Activated CD8-positive, alpha-beta memory T cell treated with anti-CD3 and anti-CD28 coated beads, Interleukin-2, amount 50 U/mL, for 1 hour (primary cell): Measurements from ENCODE around the gene TTC33.
A peak's percentile ranks its signal among the peaks of the same experiment; 100 is the strongest.
"Not testable (repeated sequence)": the region's sequence is repeated elsewhere in the genome, so short reads cannot be mapped to it uniquely, and the experiment has no call there.

Experiments used
- DNase-seq: peaks from one replicate; pipeline ENCODE4 v3.0.0-alpha.2; 2020; ENCODE audit errors: extremely low read depth

TTC33 gene

DNA sequence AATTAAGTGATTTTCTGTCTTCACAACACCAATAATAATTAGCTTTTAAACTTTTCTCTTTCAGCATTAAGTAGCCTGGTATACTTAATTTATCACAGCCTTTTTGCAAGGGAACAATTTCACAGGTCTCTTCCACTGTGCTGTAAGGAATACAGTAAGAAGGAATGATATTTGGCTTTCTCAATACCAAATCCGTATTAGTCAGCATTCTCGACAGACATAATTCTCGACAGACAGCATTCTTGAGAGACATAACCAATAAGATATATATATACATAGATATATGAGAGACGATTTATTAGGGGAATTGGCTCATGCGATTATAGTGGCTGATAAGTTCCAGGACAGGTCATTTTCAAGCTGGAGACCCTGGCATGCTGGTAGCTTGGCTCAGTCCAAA, 24.4 kb upstream of the TTC33 start:
- DNase-seq: no peak

DNA sequence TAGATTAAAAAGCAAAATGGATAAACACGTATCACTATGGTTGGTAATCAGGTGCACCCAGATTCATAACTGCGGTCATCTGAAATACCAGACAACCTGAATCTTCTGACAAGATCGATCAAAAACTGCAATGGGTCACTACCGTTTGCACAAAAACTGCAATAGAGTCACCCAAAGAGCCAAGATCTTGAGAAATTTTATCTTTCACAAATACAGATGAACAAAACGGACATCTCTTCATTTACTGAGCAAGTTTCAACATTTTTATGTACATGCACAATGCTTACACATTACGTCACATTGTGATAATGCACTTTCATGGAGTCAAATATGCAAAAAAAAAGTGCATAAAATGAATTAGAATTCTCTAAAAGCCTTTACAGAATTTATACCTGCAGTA, 23.8 kb upstream of the TTC33 start:
- no peak for DNase-seq

DNA sequence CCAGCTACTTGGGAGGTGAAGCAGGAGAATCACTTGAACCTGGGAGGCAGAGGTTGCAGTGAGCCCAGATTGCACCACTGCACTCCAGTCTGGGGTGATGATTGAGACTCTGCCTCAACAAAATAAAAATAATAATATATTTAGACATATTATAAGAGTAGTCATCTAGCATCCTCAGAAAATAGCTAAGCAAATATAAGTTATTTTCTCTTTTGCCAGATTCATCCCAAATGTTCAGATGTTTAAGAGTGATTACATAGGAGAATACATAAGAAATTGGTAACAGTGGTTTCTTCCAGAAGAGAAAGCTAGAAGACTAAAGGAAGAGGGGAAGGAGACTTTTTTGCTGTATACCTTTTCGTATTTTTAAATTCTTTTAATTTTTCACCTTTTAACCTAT, 22.4 kb upstream of the TTC33 start:
- DNase-seq: no peak

DNA sequence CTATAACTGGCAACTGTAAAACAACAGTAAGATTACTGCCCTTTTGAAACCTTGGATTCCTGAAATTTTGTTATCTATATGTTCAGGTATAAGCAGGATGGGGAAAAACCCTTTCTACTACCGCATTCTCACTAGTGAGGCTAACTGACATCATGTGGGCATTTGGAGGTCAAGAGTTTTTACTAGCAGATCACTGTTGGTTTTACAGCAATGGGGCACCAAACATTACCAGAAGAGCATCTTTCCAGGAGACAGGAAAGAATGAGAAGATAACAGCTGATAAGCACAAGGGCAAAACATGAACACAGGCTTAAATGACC, 20.9 kb upstream of the TTC33 start:
- DNase-seq: no peak

DNA sequence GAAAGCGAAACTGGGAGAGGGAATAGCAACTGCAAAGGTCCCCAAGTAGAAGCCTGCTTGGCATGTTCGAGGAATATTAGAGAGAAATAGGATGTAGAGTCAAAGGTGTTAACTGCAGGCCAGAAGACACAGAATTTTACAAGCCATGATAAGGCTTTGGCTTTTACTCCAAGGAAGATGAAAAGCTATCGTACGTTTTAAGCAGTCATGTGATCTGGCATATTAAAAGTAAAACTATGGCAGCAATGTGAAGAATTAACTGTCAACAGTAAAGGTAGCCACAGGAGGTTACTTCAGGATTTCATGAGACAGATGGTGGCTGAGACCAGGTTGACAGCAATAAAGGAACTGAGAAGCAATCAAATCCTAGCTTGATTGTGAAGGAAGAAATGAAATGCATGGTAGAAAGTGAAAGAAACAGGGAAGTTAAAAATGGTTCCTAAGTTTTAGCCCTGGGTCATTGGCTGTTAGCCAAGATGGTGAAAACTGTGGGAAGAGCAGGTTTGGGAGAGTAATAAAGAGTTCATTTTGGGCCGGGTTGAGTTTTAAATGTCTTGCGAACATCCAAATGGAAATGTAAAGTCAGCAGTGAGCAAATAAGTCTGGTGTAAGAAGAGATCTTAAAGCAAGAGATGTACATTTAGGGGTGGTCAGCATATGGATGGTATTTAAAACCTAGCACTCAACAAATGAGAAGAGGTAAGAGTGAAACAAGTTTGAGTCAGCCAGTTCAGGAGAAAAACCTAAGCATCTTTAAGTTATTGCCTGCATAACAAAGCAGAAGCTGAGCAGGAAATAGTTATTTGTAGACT, 20.3 kb upstream of the TTC33 start:
- DNase-seq: no peak

DNA sequence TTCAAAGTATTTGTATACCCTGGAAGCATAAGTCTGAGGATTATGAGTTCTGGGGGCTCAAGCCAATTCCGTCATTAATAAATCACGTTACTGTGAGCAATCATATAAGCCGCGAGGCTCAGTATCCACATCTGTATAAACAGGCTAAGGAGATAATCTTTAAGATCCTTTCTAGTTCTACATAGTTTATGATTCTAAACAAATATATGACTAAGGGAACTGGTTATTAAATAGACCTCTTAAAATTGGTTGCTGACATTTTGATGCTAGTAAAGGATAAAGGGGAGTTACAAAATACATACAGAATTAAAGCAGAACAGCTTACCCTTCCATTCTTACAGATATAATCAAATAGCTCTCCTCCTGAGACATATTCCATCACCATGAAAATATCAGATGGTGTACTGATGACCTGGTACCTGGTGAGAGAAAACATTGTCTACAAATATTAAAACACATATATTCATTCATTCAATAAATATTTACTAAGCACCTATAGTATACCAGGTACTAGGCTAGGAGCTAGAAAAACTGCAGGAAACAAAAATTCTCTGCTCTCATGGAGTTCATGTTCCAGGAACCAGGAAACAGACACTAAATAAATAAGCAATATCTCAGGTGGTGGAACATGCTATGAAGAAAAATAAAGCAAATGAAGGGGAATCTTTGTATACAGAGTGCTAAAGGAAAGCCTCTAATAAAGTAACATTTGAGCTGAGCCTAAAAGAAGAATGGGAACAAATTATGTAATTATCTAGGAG, 19.5 kb upstream of the TTC33 start:
- DNase-seq: no peak

DNA sequence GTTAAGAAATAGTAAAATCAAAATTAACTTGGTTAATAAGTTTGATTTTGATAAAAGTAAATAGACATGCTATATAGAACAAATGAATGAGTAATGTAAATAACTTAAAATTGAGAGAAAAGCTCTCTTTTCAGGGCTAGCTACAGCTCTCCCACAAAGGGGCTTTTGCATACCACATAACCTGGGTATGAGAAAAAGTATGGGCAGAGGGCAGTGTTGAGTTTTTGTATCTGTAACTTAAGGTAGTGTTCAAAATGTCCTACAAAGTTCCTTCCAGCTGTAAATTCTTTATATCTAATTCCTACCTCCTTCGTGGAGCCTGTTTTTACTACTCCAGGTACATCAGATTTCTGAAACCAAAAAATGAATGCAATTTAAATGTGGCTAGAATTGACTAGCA, 18.9 kb upstream of the TTC33 start:
- DNase-seq: no peak

DNA sequence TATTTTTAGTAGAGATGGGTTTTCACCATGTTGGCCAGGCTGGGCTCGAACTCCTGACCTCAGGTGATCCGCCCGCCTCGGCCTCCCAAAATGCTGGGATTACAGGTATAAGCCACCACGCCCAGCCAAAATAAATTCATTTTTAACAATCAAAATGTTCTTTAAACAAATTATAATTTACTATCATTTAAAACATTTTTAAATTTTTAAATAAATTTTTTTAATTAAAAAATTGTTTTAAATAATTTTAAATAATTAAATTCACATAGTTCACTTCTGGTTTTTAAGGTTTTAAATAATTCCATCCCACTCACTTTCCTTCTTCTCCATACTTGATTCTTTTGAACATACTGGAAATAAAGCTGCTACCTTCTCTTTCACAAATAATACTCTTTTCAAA, 15.0 kb upstream of the TTC33 start:
- DNase-seq: no peak

DNA sequence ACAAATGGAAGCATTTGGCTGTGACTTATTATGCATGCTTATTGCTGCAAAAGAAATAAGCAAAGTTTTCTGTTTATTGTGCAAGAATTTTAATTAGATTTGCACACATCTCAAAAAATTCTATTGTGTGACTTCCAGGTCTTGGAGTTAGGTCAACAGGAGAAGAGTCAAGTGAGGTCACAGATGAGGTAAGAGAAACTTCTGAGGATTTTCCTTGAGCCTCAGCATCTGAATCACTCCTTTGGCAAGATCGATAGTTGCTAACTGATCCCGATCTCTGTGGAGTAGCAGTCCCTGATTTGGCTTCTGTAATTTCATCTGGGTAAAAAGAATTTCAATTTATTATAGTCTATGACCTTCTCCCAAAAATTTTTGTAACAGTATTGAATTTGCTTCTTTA, 6.9 kb upstream of the TTC33 start:
- no peak for DNase-seq

DNA sequence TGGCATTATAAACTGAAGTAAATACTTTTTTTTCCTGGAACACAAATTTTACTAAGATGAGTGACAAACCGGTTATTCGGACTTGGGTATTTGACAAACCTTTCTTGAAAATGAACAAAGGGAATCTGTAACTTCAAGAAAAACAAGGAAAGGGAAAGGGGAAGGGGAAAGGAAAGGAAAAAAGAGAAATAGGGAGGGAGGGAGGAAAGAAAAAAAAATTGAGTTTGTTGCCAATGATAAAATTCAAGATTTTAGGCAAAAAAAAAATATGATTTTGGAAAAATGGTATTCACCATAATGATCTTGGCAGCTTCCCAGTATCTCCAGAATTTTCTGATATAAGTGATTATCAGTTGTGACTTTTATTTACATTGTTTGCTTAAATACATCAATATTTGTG, 1.6 kb upstream of the TTC33 start:
- DNase-seq: no peak

DNA sequence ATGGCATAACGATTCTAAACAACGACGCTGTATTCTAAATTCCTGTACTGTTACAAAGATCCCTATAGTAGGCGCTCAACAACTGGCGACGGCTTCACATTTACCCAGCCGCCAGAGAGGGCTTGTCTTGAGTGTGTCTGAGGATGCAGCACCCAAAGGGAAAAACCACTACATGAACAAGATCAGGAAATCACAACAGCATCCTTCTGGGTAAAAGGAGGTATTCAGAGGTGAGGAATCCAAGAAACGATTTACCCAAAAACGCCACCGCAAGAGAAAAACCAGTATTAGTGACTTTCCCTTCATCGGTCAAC, 711 bp downstream of the TTC33 start:
- peak; percentile 31 for DNase-seq

DNA sequence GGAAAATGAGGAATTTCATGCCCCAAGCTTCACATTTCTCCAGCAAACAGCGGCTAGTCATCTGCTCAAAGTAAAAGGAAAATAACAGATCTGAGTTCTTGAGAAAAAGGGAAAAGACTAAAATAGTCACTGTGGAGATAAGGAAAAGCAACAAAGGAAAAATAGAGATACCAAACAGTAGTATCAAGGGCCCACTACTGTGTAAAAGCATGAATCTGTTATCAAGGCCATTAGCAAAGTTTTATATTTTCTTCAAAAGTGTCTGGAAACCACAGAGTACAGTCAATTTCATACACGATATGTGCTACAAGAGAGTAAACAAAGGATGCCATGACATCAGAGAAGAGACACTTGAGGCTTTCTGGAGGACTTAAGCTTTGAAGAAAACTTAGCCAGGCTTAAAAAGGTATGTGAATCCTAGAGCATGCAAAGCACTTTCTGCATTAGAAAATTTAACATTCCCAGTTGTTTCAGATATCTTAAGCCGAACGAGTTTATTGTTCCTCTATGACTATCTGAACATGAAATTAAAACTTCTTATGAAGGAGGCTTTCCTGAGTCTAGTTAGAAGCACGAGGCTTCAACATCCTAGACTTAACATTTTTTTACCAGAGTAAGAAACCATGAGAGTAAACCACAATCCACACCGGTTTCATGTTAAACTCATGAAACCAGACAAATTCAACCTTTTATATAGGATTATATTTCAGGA, 1.2 kb downstream of the TTC33 start:
- no peak for DNase-seq

DNA sequence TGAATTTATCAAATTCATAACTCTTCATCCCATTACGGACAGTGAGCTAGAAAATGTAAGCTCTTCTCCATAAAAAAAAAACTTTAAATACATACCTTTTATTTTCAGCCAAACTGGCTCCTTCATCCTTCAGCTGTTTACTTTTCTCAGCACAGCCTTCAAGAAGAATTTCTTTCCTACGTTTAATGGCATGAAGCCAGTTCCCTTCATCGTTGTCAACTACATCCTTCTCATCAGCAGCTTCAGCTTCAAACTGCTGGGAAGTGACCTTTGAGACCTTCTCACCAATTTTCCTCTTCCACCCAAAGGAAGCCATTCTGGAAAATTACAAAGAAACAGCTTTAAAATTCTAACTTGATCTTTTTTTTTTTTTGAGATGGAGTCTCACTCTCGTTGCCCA, 9.1 kb downstream of the TTC33 start:
- no peak for DNase-seq

DNA sequence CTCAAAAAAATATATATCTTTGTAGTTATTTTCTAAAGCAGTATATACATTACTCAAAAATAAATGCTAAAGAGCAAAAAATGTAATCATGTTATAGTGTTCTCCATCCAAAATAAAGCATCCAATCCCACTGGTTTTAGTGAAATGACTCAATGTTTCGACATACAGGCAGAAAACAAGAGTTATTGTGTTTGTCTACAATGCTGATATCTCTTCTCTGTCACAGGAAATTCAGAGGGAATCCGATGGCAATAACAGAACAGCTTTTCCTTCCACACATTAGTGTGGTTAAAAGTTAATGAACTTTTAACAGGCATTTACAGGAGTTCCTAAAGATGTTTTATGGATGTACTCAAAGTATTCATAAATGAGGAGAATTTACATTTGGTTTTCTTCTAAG, 12.0 kb downstream of the TTC33 start:
- DNase-seq: no peak

DNA sequence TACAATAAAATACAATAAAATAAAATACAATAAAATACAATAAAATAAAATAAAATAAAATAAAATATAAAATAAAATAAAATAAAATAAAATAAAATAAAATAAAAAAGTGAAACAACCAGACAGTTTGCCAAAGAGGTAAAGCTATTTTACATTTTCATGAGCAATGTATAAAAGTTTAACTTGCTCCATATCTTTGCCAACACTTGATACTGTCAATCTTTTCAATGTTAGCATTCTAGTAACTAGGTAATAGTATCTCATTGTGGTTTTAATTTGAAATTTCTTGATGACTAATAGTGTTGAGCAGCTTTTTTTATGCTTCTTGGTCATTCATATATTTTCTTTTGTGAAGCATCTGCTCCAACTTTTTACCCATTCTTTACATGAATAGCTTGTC, 17.3 kb downstream of the TTC33 start:
- DNase-seq: no peak

DNA sequence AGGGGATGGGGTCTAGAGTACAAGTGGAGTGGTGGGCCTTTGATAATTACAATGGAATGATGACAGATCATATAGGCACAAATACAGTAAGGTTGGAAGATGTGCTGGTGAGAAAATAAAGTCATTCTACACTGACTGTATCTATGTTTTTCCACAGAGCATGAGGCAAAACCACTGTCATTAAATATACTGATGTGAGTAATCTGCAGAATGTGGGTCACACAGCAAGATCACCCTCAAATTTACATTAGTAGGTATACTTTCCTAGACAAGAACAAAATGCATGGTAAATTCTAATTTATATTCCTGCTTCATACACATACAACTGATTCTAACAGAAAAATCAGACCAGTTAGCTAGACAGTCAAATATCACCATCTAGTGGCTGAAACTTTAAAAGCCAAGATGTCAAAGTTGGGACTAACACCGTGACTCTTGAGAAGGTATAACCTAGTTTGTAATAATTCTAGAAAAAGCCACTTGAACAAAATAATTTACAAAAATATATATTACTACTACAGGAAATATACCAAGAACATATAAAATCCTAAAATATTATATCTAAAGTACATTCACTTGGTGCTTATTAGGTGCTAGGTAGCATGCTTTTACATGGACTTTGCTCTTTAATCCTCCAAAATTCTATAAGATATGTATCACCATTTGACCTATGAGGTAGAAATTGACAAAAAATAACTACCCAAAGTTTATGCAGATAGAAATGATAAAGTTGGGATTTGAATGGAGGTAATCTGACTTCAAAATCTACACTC, 19.5 kb downstream of the TTC33 start:
- no peak for DNase-seq

DNA sequence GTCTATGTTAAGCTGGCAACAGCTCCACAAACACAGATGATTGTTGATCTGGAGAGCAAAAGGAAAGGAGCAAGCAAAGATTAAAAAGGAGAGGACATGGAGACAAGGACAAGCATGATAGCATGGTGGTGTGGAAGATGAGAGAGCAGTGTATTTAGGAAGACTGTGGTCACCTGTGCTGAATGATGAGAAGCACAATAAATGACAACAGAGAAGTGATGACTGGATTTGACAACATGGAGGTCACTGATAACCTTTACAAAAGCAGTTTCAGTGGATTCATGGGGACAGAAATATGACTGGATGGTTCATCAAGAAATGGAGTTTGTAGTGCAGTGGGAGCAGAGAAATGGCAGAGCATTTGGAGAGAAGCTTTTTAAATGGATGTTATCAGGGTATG, 20.2 kb downstream of the TTC33 start:
- no peak for DNase-seq

DNA sequence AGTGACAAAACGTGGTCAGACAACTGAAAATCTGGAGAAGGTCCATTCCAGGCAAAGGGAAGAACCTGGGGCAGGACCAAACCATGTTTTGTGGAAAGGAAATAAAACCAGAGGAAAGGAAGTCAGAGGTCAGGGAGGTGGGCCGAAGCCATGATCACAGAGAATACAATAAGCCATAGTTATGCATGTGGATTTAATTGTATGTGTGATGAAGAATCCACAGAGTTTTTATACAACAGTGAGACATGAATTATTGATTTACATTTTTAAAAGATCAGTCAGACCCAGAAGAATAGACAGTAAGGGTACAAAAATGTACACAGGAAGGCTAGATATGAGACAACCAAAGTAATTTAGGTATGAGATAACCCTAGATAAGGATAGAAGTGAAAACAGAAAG, 20.8 kb downstream of the TTC33 start:
- DNase-seq: no peak

DNA sequence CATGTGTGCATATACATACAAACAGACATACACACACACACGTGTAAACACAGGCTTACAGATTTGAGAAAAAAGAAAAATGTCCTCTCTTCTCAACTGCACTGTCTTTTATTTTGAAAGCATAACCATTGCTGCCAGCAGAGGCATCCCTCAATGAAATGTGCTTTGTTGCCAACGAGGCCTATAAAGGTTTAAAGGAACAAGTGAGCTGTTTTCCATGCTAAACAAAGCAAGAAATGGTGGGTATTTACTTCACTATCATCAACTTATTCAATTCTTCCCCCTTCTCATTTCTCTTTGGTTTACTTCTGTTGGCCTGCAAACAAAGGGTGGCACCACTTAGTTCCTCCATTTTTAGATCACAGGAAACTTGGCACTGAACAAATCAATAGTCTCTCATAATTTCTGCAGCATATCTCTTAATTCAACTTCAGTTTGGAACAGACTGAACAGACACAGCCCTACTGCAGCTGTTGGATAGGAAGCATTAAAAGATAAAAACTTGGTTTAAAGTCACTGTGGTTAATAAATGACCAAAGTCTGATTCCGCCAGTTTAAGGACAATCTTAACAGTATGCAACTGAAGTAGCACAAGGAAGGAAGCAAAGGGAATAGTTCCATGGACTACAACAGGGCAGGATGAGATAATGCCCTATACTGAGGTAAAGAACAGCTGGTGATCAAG, 21.7 kb downstream of the TTC33 start:
- no peak for DNase-seq

DNA sequence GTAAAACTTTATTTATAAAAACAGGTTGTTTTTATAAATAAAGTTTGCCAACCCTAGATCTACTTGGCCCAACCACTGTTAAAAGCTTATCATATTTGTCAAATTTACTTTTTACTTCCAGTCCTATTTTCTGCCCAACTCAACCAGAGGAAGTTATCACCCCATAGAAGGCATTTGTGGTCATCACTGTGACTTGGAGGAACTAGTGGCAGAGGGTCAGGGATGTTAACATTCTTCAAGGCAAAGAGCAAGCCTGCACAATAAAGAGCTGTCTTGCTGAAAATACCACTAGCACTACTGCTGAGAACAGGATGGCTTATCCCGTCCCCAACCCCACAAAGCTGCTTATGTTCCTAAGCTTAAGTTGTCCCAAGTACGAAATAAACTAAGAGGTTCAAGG, 22.3 kb downstream of the TTC33 start:
- DNase-seq: no peak

DNA sequence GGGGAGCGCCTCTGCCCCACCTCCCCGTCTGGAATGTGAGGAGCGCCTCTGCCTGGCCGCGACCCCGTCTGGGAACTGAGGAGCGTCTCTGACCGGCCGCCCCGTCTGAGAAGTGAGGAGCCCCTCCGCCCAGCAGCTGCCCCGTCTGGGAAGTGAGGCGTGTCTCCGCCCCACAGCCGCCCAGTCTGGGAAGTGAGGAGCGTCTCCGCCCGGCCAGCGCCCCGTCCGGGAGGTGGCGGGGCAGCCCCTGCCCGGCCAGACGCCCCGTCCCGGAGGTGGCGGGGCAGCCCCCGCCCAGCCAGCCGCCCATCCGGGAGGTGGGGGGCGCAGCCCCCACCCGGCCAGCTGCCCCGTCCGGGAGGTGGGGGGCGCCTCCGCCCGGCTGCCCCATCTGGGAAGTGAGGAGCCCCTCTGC, 33.3 kb downstream of the TTC33 start:
- not testable (repeated sequence) for DNase-seq

DNA sequence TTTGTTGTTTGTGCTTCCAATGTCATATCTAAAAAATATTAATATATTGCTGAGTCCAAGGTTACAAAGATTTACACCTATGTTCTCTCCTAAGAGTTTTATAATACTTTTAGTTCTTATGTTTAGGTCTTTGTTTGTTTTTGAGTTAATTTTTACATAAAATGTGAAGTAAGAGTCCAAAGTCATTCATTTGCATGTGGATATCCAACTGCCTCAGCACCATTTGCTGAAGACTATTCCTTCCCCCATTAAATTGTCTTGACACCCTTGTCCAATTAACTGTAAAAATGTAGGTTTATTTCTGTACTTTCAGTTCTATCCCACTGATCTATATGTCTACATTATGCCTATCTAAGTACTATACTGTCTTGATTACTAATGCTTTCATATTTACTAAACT, 35.7 kb downstream of the TTC33 start:
- no peak for DNase-seq
